ENCODE data around the gene PTPRZ1.

Gene PTPRZ1

GRCh38 chr7:121957626-121958025 is 84.7 kb downstream of the PTPRZ1 start:
- ATAC-seq, result no peak

- no peak for ATAC-seq
These were observed 87.7 kb downstream of the PTPRZ1 start for GRCh38 chr7:121960678-121961077.

GRCh38 chr7:121961089-121961867 is 88.3 kb downstream of the PTPRZ1 start:
- ATAC-seq, result no peak

- no peak for ATAC-seq
These were observed 93.4 kb downstream of the PTPRZ1 start for GRCh38 chr7:121966276-121966934.

GRCh38 chr7:121966935-121967332 is 94.0 kb downstream of the PTPRZ1 start:
- no peak for ATAC-seq

- ATAC-seq, result no peak
These were observed 112.6 kb downstream of the PTPRZ1 start for GRCh38 chr7:121985476-121986030.

- ATAC-seq, result no peak
These were observed 119.1 kb downstream of the PTPRZ1 start for GRCh38 chr7:121992068-121992467.

- peak; percentile 43 to 58 for ATAC-seq
These were observed 121.9 kb downstream of the PTPRZ1 start for GRCh38 chr7:121994625-121995410.

GRCh38 chr7:122006687-122007086 is 133.7 kb downstream of the PTPRZ1 start:
- no peak for ATAC-seq

- ATAC-seq, result no peak
These were observed 137.2 kb downstream of the PTPRZ1 start for GRCh38 chr7:122010116-122010515.

GRCh38 chr7:122013065-122013464 is 140.1 kb downstream of the PTPRZ1 start:
- ATAC-seq, result no peak

- ATAC-seq, result no peak
These were observed 140.7 kb downstream of the PTPRZ1 start for GRCh38 chr7:122013630-122014029.

- no peak for ATAC-seq
These were observed 141.7 kb downstream of the PTPRZ1 start for GRCh38 chr7:122014697-122015096.

- ATAC-seq, result no peak
These were observed 145.1 kb downstream of the PTPRZ1 start for GRCh38 chr7:122018032-122018431.

- ATAC-seq, result no peak
These were observed 154.1 kb downstream of the PTPRZ1 start for GRCh38 chr7:122027058-122027457.

- ATAC-seq, result no peak
These were observed 160.7 kb downstream of the PTPRZ1 start for GRCh38 chr7:122033641-122034040.

GRCh38 chr7:122035876-122036275 is 162.9 kb downstream of the PTPRZ1 start:
- no peak for ATAC-seq

- no peak for ATAC-seq
These were observed 165.2 kb downstream of the PTPRZ1 start for GRCh38 chr7:122038134-122038533.

GRCh38 chr7:122038904-122039303 is 165.9 kb downstream of the PTPRZ1 start:
- no peak for ATAC-seq

GRCh38 chr7:122040147-122040546 is 167.2 kb downstream of the PTPRZ1 start:
- no peak for ATAC-seq

- no peak for ATAC-seq
These were observed 173.4 kb downstream of the PTPRZ1 start for GRCh38 chr7:122046402-122046801.

- no peak for ATAC-seq
These were observed 181.4 kb downstream of the PTPRZ1 start for GRCh38 chr7:122054393-122054792.

GRCh38 chr7:122055073-122055472 is 182.1 kb downstream of the PTPRZ1 start:
- ATAC-seq, result no peak

Data from activated CD4-positive, CD25-positive, alpha-beta regulatory T cell treated with anti-CD3 and anti-CD28 coated beads, Interleukin-2, amount 50 U/mL, for 24 hours (primary cell).